ENCODE data around the gene IBA57. TPM values are rescaled to one million over a fixed set of nuclear protein-coding genes. Genes with fewer than 3 reads are reported as not detected.

The IBA57 gene
- total and polyA plus RNA-seq, 2 experiments from 2014 or later = 4.7 to 5.0 TPM

DNA sequence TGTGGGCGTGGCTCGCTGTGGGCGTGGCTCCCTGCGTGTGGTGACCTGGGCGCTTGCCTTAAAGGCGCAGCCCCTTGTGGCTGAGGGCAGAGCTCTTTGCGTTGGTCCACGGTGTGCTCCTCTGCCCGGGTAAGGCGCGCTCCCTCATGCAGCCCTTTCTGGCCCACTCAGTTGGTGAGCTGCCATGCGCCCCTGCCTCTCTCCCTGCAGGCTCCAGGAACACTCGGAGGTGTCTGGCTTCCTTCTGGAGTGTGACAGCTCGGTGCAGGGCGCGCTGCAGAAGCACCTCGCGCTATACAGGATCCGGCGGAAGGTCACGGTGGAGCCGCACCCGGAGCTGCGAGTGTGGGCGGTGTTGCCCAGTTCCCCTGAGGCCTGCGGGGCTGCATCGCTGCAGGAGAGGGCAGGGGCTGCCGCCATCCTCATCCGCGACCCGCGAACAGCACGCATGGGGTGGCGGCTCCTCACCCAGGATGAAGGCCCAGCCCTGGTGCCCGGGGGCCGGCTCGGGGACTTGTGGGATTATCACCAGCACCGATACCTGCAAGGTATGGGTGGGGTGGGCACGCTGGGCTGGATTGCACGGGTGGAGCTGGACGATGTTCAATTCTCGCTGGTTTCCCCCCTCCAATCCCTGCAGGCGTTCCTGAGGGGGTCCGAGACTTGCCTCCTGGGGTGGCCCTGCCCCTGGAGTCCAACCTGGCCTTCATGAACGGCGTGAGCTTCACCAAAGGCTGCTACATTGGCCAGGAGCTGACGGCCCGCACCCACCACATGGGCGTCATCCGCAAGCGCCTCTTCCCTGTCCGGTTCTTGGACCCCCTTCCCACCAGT, 9.1 kb downstream of the IBA57 start:
- H3K36me3 ChIP-seq (replicated peaks; ENCODE audit: insufficient read depth, low read depth) = no peaks in the 10 kb centered on the region
- H3K9me2 ChIP-seq (replicated peaks; ENCODE audit: insufficient read depth) = no peaks in the 10 kb centered on the region
- no peak for DNase-seq (ENCODE audit: low spot score)
- no peaks in the 10 kb centered on the region for H3K9me3 ChIP-seq (ENCODE audit: low read depth)
- no peak overlapping the region for H3K4me2 ChIP-seq
- H2AFZ ChIP-seq = no peak overlapping the region
- no peaks in the 10 kb centered on the region for H3K4me1 ChIP-seq (ENCODE audit: insufficient read depth)
- H3K27me3 ChIP-seq = no peaks in the 10 kb centered on the region
- peaks cover 17% of the 10 kb centered on the region for H3K79me2 ChIP-seq
- H4K20me1 ChIP-seq (ENCODE audit: insufficient read depth, poor library complexity, severe bottlenecking) = no peaks in the 10 kb centered on the region
- WGBS (ENCODE audit: low lambda C conversion rate, missing lambda C conversion rate) = 87% methylated on average over 50 of the region's 52 CpGs
- TF ChIP-seq EZH2 (IDR thresholded peaks at IDR 0.05; ENCODE audit: borderline replicate concordance) = no peak
- no peak for TF ChIP-seq EZH2phosphoT487 (IDR thresholded peaks at IDR 0.05; ENCODE audit: low read depth, severe bottlenecking, unreplicated experiment)
- TF ChIP-seq, protein P1, sequence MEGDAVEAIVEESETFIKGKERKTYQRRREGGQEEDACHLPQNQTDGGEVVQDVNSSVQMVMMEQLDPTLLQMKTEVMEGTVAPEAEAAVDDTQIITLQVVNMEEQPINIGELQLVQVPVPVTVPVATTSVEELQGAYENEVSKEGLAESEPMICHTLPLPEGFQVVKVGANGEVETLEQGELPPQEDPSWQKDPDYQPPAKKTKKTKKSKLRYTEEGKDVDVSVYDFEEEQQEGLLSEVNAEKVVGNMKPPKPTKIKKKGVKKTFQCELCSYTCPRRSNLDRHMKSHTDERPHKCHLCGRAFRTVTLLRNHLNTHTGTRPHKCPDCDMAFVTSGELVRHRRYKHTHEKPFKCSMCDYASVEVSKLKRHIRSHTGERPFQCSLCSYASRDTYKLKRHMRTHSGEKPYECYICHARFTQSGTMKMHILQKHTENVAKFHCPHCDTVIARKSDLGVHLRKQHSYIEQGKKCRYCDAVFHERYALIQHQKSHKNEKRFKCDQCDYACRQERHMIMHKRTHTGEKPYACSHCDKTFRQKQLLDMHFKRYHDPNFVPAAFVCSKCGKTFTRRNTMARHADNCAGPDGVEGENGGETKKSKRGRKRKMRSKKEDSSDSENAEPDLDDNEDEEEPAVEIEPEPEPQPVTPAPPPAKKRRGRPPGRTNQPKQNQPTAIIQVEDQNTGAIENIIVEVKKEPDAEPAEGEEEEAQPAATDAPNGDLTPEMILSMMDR (IDR thresholded peaks at IDR 0.05; ENCODE audit: poor library complexity) = no peak
- H3K4me3 ChIP-seq = no peak overlapping the region
- no peak overlapping the region for H3K27ac ChIP-seq

DNA sequence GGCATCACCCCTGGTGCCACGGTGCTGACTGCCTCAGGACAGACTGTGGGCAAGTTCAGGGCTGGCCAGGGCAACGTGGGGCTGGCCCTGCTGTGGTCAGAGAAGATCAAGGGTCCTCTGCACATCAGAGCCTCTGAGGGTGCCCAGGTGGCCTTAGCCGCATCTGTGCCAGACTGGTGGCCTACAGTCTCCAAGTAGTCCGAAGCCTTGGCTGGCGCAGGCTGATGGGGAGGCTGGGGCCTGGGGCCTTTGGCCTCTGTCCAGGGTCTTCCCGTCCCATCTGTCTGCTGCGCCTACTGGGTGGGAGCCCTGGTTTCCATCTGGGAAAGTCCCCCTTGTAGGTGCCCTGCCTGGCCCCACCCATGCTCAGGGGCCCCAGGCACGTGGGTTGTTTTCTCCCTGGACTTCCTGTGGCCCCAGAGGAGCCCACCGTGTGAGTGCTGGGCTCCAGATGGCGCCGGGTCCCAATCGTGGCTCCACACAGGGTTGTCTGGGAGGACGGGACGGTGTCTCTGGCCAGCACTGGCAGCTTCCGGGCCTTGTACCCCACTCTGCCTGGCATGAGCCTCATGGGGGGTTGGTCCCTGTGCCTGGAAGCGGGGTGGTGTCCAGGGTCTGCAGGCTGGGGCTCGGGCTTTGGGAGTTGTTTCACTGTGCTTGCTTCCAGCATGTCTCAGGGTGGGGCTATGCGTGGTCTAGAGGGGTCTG, 9.9 kb downstream of the IBA57 start:
- Histone ChIP-seq H4K20me1 (ENCODE audit: insufficient read depth, poor library complexity, severe bottlenecking) (no peaks in the 10 kb centered on the region), H3K9me2 (replicated peaks; ENCODE audit: insufficient read depth) (no peaks in the 10 kb centered on the region), H3K4me1 (ENCODE audit: insufficient read depth) (no peaks in the 10 kb centered on the region), H3K27ac (no peak overlapping the region), H3K9me3 (ENCODE audit: low read depth) (no peaks in the 10 kb centered on the region), H3K79me2 (peaks cover 12% of the 10 kb centered on the region), H2AFZ (no peak overlapping the region), H3K4me3 (no peak overlapping the region), H3K4me2 (no peak overlapping the region), H3K27me3 (no peaks in the 10 kb centered on the region), H3K36me3 (replicated peaks; ENCODE audit: insufficient read depth, low read depth) (no peaks in the 10 kb centered on the region)
- 97% methylated on average over 17 of the region's 18 CpGs for WGBS (ENCODE audit: low lambda C conversion rate, missing lambda C conversion rate)
- DNase-seq (ENCODE audit: low spot score) = no peak
- TF ChIP-seq EZH2phosphoT487 (IDR thresholded peaks at IDR 0.05; ENCODE audit: low read depth, severe bottlenecking, unreplicated experiment) (no peak), EZH2 (IDR thresholded peaks at IDR 0.05; ENCODE audit: borderline replicate concordance) (no peak)
- TF ChIP-seq, protein P1 (IDR thresholded peaks at IDR 0.05; ENCODE audit: poor library complexity) = no peak

DNA sequence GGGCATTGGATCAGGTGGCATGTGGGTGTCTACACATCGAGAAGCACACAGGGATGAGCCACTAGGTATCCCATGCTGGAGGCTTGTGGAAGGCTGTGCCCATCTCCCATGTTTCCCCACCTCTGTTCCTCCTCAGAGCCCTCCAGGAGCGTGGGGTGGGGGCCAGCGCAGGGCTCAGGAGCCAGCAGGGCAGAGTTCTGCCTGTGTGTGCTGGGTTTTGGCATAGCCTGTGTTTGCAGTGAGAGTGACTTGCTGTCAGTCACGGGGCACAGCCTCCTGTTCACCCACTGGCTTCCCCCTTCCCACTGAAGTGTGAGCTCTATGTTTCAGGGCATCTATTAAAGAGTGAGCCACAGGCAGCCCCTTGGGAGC, 10.4 kb downstream of the IBA57 start:
- 90% methylated on average over 4 of the region's 4 CpGs for WGBS (ENCODE audit: low lambda C conversion rate, missing lambda C conversion rate)
- DNase-seq (ENCODE audit: low spot score) = no peak
- Histone ChIP-seq H3K27ac (no peak overlapping the region), H3K4me3 (no peak overlapping the region), H3K9me2 (replicated peaks; ENCODE audit: insufficient read depth) (no peaks in the 10 kb centered on the region), H3K27me3 (no peaks in the 10 kb centered on the region), H3K4me1 (ENCODE audit: insufficient read depth) (no peaks in the 10 kb centered on the region), H3K9me3 (ENCODE audit: low read depth) (no peaks in the 10 kb centered on the region), H3K79me2 (peaks cover 7% of the 10 kb centered on the region), H3K36me3 (replicated peaks; ENCODE audit: insufficient read depth, low read depth) (no peaks in the 10 kb centered on the region), H3K4me2 (no peak overlapping the region), H4K20me1 (ENCODE audit: insufficient read depth, poor library complexity, severe bottlenecking) (no peaks in the 10 kb centered on the region), H2AFZ (no peak overlapping the region)
- TF ChIP-seq, protein P1 (IDR thresholded peaks at IDR 0.05; ENCODE audit: poor library complexity) = no peak
- TF ChIP-seq EZH2phosphoT487 (IDR thresholded peaks at IDR 0.05; ENCODE audit: low read depth, severe bottlenecking, unreplicated experiment) (no peak), EZH2 (IDR thresholded peaks at IDR 0.05; ENCODE audit: borderline replicate concordance) (no peak)
